CD14-positive monocyte (primary cell): ENCODE measurements around the gene RAB44. TPM values are rescaled to one million over a fixed set of nuclear protein-coding genes. Genes with fewer than 3 reads are reported as not detected.

Experiments
- DNase-seq, 3 donors: peaks; one replicate each; pipeline ENCODE4 v3.0.0-alpha.2; 2011 to 2022
- H2AFZ ChIP-seq: 2 replicates; pipeline ENCODE4 v1.6.0; 2012; ENCODE audit warnings: mild to moderate bottlenecking, low read depth, low read length, inconsistent platforms; ENCODE audit not compliant: insufficient read depth, poor library complexity, severe bottlenecking
- H3K27ac ChIP-seq, 2 donors: 1 replicate in 1 of 2; 2 replicates in 1 of 2; pipeline ENCODE4 v1.5.1; 2012 to 2013; ENCODE audit warnings: low read length in 2 of 2, control low read depth in 1 of 2, inconsistent platforms in 1 of 2, low read depth in 1 of 2, mild to moderate bottlenecking in 1 of 2
- H3K27me3 ChIP-seq, 2 donors: one replicate each; pipeline versions ENCODE4 v1.6.0 to v1.6.1; 2011 to 2013; ENCODE audit warnings: low read length in 2 of 2; ENCODE audit not compliant: control insufficient read depth in 2 of 2, insufficient read depth in 2 of 2
- H3K36me3 ChIP-seq, 2 donors: replicated peaks in 1 of 2; 1 replicate in 1 of 2; 2 replicates in 1 of 2; pipeline versions ENCODE4 v1.5.1 to v1.6.1; 2012 to 2013; ENCODE audit warnings: low read length in 2 of 2, control low read depth in 1 of 2, inconsistent platforms in 1 of 2, mild to moderate bottlenecking in 1 of 2; ENCODE audit not compliant: insufficient read depth in 2 of 2, control insufficient read depth in 1 of 2
- H3K4me1 ChIP-seq, 2 donors: 1 replicate in 1 of 2; 2 replicates in 1 of 2; pipeline versions ENCODE4 v1.5.1 to v1.6.1; 2012 to 2013; ENCODE audit warnings: low read length in 2 of 2, control low read depth in 1 of 2, inconsistent platforms in 1 of 2, mild to moderate bottlenecking in 1 of 2, moderate library complexity in 1 of 2; ENCODE audit not compliant: insufficient read depth in 2 of 2, control insufficient read depth in 1 of 2
- H3K4me2 ChIP-seq: replicated peaks from 2 replicates; pipeline ENCODE3; 2012; ENCODE audit warnings: low read length, moderate library complexity, mild to moderate bottlenecking; ENCODE audit not compliant: poor library complexity, severe bottlenecking; ENCODE audit errors: extremely low read depth
- H3K4me3 ChIP-seq, 3 experiments: fragments of 200-600 bp in 1 of 3; sonication (generic) in 1 of 3; replicated peaks in 1 of 3; 1 replicate in 2 of 3; 2 replicates in 1 of 3; pipeline ENCODE4 v1.5.1; 2011 to 2013; ENCODE audit warnings: low read length in 3 of 3, mild to moderate bottlenecking in 3 of 3, control low read depth in 2 of 3, low read depth in 2 of 3, inconsistent platforms in 1 of 3, moderate library complexity in 1 of 3
- H3K79me2 ChIP-seq: 2 replicates; pipeline ENCODE4 v1.6.0; 2012; ENCODE audit warnings: mild to moderate bottlenecking, control low read depth, inconsistent platforms, low read length, moderate library complexity; ENCODE audit not compliant: insufficient read depth
- H3K9ac ChIP-seq: 2 replicates; pipeline ENCODE4 v1.6.0; 2017; ENCODE audit warnings: low read length, mild to moderate bottlenecking; ENCODE audit not compliant: insufficient read depth, poor library complexity, severe bottlenecking
- H3K9me3 ChIP-seq, 2 donors: replicated peaks in 1 of 2; 1 replicate in 1 of 2; 2 replicates in 1 of 2; pipeline versions ENCODE4 v1.5.1 to v1.6.1; 2012 to 2013; ENCODE audit warnings: low read length in 2 of 2, control low read depth in 1 of 2; ENCODE audit not compliant: control insufficient read depth in 1 of 2, insufficient read depth in 1 of 2
- H4K20me1 ChIP-seq: 2 replicates; pipeline ENCODE4 v1.6.0; 2012; ENCODE audit warnings: mild to moderate bottlenecking, low read length, control low read depth, moderate library complexity; ENCODE audit not compliant: insufficient read depth
- H3K27ac Mint-ChIP-seq, 7 donors: one replicate each; pipeline ENCODE4 v1.8.0; 2020; ENCODE audit warnings: mild to moderate bottlenecking in 7 of 7, mixed read lengths in 7 of 7, moderate library complexity in 6 of 7, inconsistent platforms in 2 of 7
- H3K27me3 Mint-ChIP-seq, 3 donors: one replicate each; pipeline ENCODE4 v1.8.0; 2021 to 2022; ENCODE audit warnings: low read depth in 3 of 3, mild to moderate bottlenecking in 3 of 3, mixed read lengths in 3 of 3, moderate library complexity in 3 of 3, inconsistent platforms in 1 of 3
- H3K36me3 Mint-ChIP-seq, 2 donors: one replicate each; pipeline ENCODE4 v1.8.0; 2020; ENCODE audit warnings: mixed read lengths in 2 of 2, inconsistent platforms in 1 of 2, mild to moderate bottlenecking in 1 of 2
- H3K4me1 Mint-ChIP-seq: one replicate; pipeline ENCODE4 v1.8.0; 2020; ENCODE audit warnings: mild to moderate bottlenecking, mixed read lengths
- H3K4me3 Mint-ChIP-seq, 2 donors: one replicate each; pipeline ENCODE4 v1.8.0; 2020; ENCODE audit warnings: mild to moderate bottlenecking in 2 of 2, mixed read lengths in 2 of 2, moderate library complexity in 1 of 2
- H3K9me3 Mint-ChIP-seq, 7 donors: one replicate each; pipeline ENCODE4 v1.8.0; 2020 to 2022; ENCODE audit warnings: mixed read lengths in 7 of 7, mild to moderate bottlenecking in 6 of 7, moderate library complexity in 6 of 7, inconsistent platforms in 2 of 7
- CTCF ChIP-seq: fragments of 200-600 bp; IDR thresholded peaks from one replicate; pipeline ENCODE4 v1.8.0; 2022; ENCODE audit warnings: antibody characterized with exemption, mild to moderate bottlenecking
- whole genome bisulfite sequencing: methylation state at CpG from one replicate; pipeline ENCODE4 v1.1.5; 2013; ENCODE audit warnings: missing lambda C conversion rate; ENCODE audit not compliant: insufficient coverage; 5-methylcytosine and 5-hydroxymethylcytosine counted together
- intact Hi-C, 2 donors: fragments of 100-400 bp; cut with micrococcal nuclease; formaldehyde crosslinking; loops; one replicate each; pipeline versions ENCODE4 v1.15.0 to v1.15.1; 2023
- polyA plus RNA-seq, 3 donors: library from polyadenylated mRNA; depleted of rRNA in 1 of 3; unstranded in 2 of 3; stranded (reverse) in 1 of 3; fragments of 300-500 nt in 2 of 3; fragments of >200 nt in 1 of 3; fragmentation: Illumina TruSeq in 2 of 3; gene quantifications; 1 replicate in 2 of 3; 2 replicates in 1 of 3; pipeline ENCODE4 v1.2.3, GENCODE V29; 2012 to 2021

Gene RAB44
- polyA plus RNA-seq, 3 donors: 1.5 to 18.0 (median 1.9) TPM

GRCh38 chr6:36720251-36721141 lies 22.9 kb downstream of the RAB44 start:
- Mint-ChIP-seq H3K4me1 (peaks cover 2% of the 10 kb centered on the region), H3K27ac (peak overlapping the region in 3 of 7 donors; percentile 2 to 56 (median 46)), H3K9me3 (no peaks in the 10 kb centered on the region), H3K4me3 (no peak overlapping the region), H3K27me3 (no peaks in the 10 kb centered on the region), H3K36me3 (peaks cover 50 to 87% of the 10 kb centered on the region in 2 donors)
- H3K79me2 ChIP-seq: peaks cover 8% of the 10 kb centered on the region
- no peaks in the 10 kb centered on the region for H3K9me3 ChIP-seq
- TF ChIP-seq CTCF: no peak
- H2AFZ ChIP-seq: no peak overlapping the region
- H3K4me3 ChIP-seq: no peak overlapping the region
- no peaks in the 10 kb centered on the region for H4K20me1 ChIP-seq
- intact Hi-C loops: no loop called here
- H3K4me1 ChIP-seq: peaks cover 0 to 4% of the 10 kb centered on the region in 2 donors
- no peak overlapping the region for H3K4me2 ChIP-seq
- 100% methylated on average over 10 of the region's 11 CpGs for WGBS
- H3K9ac ChIP-seq: no peak overlapping the region
- H3K27ac ChIP-seq: peak overlapping the region in 1 of 2 donors; percentile 26
- DNase-seq: no peak
- no peaks in the 10 kb centered on the region for H3K27me3 ChIP-seq
- peaks cover 71 to 87% of the 10 kb centered on the region in 2 donors for H3K36me3 ChIP-seq

GRCh38 chr6:36721369-36722140 lies 23.9 kb downstream of the RAB44 start:
- Histone ChIP-seq H3K9me3 (no peaks in the 10 kb centered on the region), H3K9ac (no peak overlapping the region), H3K4me1 (peaks cover 0 to 5% of the 10 kb centered on the region in 2 donors), H4K20me1 (no peaks in the 10 kb centered on the region), H3K27ac (peak overlapping the region in 1 of 2 donors; percentile 52), H3K79me2 (peaks cover 14% of the 10 kb centered on the region), H3K27me3 (no peaks in the 10 kb centered on the region), H2AFZ (no peak overlapping the region), H3K4me2 (no peak overlapping the region), H3K4me3 (no peak overlapping the region), H3K36me3 (peaks cover 69 to 86% of the 10 kb centered on the region in 2 donors)
- H3K4me3 Mint-ChIP-seq: no peak overlapping the region
- no peaks in the 10 kb centered on the region for H3K27me3 Mint-ChIP-seq
- no peak for TF ChIP-seq CTCF
- no peak for DNase-seq
- WGBS: 94% methylated on average over 15 of the region's 15 CpGs
- peak overlapping the region in 3 of 7 donors; percentile 41 to 69 (median 65) for H3K27ac Mint-ChIP-seq
- H3K9me3 Mint-ChIP-seq: no peaks in the 10 kb centered on the region
- peaks cover 9% of the 10 kb centered on the region for H3K4me1 Mint-ChIP-seq
- peaks cover 53 to 87% of the 10 kb centered on the region in 2 donors for H3K36me3 Mint-ChIP-seq
- intact Hi-C loops: no loop called here
